Panc1 (cell line): Measurements from ENCODE around the gene BATF2.

Experiments used
- CTCF ChIP-seq: fragments of 450-650 bp; IDR thresholded peaks from 2 replicates; pipeline ENCODE4 v1.5.1; 2017; ENCODE audit warnings: mild to moderate bottlenecking
- POLR2AphosphoS5 ChIP-seq: IDR thresholded peaks from 2 replicates; pipeline ENCODE4 v1.6.1; 2012; ENCODE audit warnings: mild to moderate bottlenecking, low read depth, low read length, moderate library complexity
- SIN3A ChIP-seq: IDR thresholded peaks from 2 replicates; pipeline ENCODE4 v1.6.1; 2012; ENCODE audit warnings: low read depth, mild to moderate bottlenecking, low read length, moderate library complexity, borderline replicate concordance; ENCODE audit not compliant: insufficient read depth

- TF ChIP-seq CTCF (no peak), SIN3A (no peak), POLR2AphosphoS5 (no peak)
These were observed 20.1 kb downstream of the BATF2 start for GRCh38 chr11:64976651-64977050.
